Vagina (tissue), 2 donors: Measurements from ENCODE around the gene ARID5A.

Experiments
- CTCF ChIP-seq, 3 experiments: fragments of 450-650 bp in 2 of 3; fragments of 200-600 bp in 1 of 3; sonication (generic) in 1 of 3; IDR thresholded peaks; one replicate each; pipeline ENCODE4 v1.5.1; 2017 to 2019; ENCODE audit warnings: antibody characterized with exemption in 3 of 3, mild to moderate bottlenecking in 2 of 3, moderate library complexity in 2 of 3
- POLR2AphosphoS5 ChIP-seq, 2 donors: sonication (generic); formaldehyde crosslinking; IDR thresholded peaks; one replicate each; pipeline ENCODE4 v1.9.0; 2017; ENCODE audit warnings: antibody characterized with exemption in 2 of 2, mild to moderate bottlenecking in 2 of 2, low read depth in 1 of 2; ENCODE audit not compliant: insufficient read depth in 1 of 2

DNA sequence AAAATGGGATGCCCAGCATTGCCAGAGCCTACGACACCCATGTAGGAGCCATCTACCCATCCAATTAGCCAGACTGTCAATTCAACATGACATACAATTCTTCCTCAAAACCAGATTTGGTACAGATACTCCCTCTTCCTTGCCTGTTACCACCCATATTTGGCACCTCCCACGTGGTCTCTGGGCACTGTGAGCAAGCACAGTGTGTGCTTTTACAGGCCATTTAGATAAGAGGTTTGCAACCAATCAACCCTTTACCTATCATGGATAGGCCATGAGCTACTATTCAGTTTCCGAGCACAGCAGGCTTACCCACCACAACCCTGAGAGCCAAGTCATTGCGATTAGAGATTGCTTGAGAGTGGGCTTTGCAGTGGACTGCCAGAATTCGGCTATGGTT, 40.9 kb downstream of the ARID5A start:
- TF ChIP-seq CTCF (IDR thresholded peaks at IDR 0.05) (no peak), POLR2AphosphoS5 (IDR thresholded peaks at IDR 0.05; ENCODE audit: insufficient read depth in 1 of 2, low read depth in 1 of 2) (no peak)
